Loucy (cell line): ENCODE results near the gene CDH8.

ENCODE experiments used
- H2AFZ ChIP-seq: fragments of 200-600 bp; sonication (generic); 2 replicates; pipeline ENCODE4 v1.6.0; 2016; ENCODE audit warnings: antibody characterized with exemption, mild to moderate bottlenecking, low read length, moderate library complexity
- H3F3A ChIP-seq: fragments of 200-600 bp; 2 replicates; pipeline ENCODE4 v1.6.0; 2016; ENCODE audit warnings: antibody characterized with exemption, low read depth, mild to moderate bottlenecking
- H3K27me3 ChIP-seq: fragments of 200-600 bp; sonication (generic); 2 replicates; pipeline ENCODE4 v1.6.1; 2014; ENCODE audit warnings: low read length, mild to moderate bottlenecking; ENCODE audit not compliant: insufficient read depth, poor library complexity, severe bottlenecking
- H3K36me3 ChIP-seq: fragments of 200-600 bp; sonication (generic); 2 replicates; pipeline ENCODE4 v1.6.1; 2016; ENCODE audit warnings: low read length; ENCODE audit not compliant: insufficient read depth
- H3K4me1 ChIP-seq: fragments of 200-600 bp; sonication (generic); 2 replicates; pipeline ENCODE4 v1.5.1; 2014; ENCODE audit warnings: low read length, mild to moderate bottlenecking; ENCODE audit not compliant: insufficient read depth, poor library complexity, severe bottlenecking
- H3K4me2 ChIP-seq: fragments of 200-600 bp; sonication (generic); 2 replicates; pipeline ENCODE4 v1.6.0; 2014; ENCODE audit warnings: antibody characterized with exemption, low read length, low read depth, mild to moderate bottlenecking; ENCODE audit not compliant: poor library complexity, severe bottlenecking
- H3K4me3 ChIP-seq: fragments of 200-600 bp; sonication (generic); 2 replicates; pipeline ENCODE4 v1.5.1; 2014; ENCODE audit warnings: low read length, mild to moderate bottlenecking, mixed read lengths; ENCODE audit not compliant: poor library complexity, severe bottlenecking
- H3K79me2 ChIP-seq: fragments of 200-600 bp; sonication (generic); 2 replicates; pipeline ENCODE4 v1.6.1; 2014; ENCODE audit warnings: low read length; ENCODE audit not compliant: insufficient read depth
- H3K9ac ChIP-seq: fragments of 200-600 bp; sonication (generic); 2 replicates; pipeline ENCODE4 v1.6.0; 2014; ENCODE audit warnings: mild to moderate bottlenecking, low read depth, low read length, moderate library complexity; ENCODE audit not compliant: poor library complexity, severe bottlenecking
- H3K9me2 ChIP-seq: fragments of 200-600 bp; sonication (generic); replicated peaks from 2 replicates; pipeline ENCODE4 v1.6.1; 2016; ENCODE audit warnings: low read depth, low read length, mixed read lengths
- H3K9me3 ChIP-seq: fragments of 200-600 bp; sonication (generic); 2 replicates; pipeline ENCODE4 v1.6.1; 2014; ENCODE audit warnings: mild to moderate bottlenecking, antibody characterized with exemption, low read length, low read depth; ENCODE audit not compliant: insufficient read depth
- H4K20me1 ChIP-seq: fragments of 200-600 bp; sonication (generic); 2 replicates; pipeline ENCODE4 v1.6.0; 2014; ENCODE audit warnings: antibody characterized with exemption, low read length, mild to moderate bottlenecking; ENCODE audit not compliant: insufficient read depth, poor library complexity, severe bottlenecking
- CTCF ChIP-seq: fragments of 200-600 bp; sonication (generic); conservative IDR thresholded peaks from 2 replicates; pipeline ENCODE4 v1.5.1; 2014; ENCODE audit warnings: mild to moderate bottlenecking, antibody characterized with exemption, low read length
- EZH2phosphoT487 ChIP-seq: fragments of 200-600 bp; IDR thresholded peaks from 2 replicates; pipeline ENCODE4 v1.6.1; 2018; ENCODE audit warnings: antibody characterized with exemption, mild to moderate bottlenecking, moderate library complexity, borderline replicate concordance

CDH8 gene

GRCh38 chr16:61671161-61671560 is 365.1 kb downstream of the CDH8 start:
- H3F3A ChIP-seq: no peaks in the 10 kb centered on the region

GRCh38 chr16:61665512-61665911 is 370.7 kb downstream of the CDH8 start:
- Histone ChIP-seq H3K79me2 (no peaks in the 10 kb centered on the region), H3K36me3 (no peaks in the 10 kb centered on the region), H4K20me1 (no peaks in the 10 kb centered on the region), H3K27me3 (no peaks in the 10 kb centered on the region), H3K4me1 (no peaks in the 10 kb centered on the region), H3K9me3 (no peaks in the 10 kb centered on the region), H3K4me2 (no peak overlapping the region), H3K9me2 (no peaks in the 10 kb centered on the region; the same call in 1 of the 2 replicates), H3K4me3 (no peak overlapping the region), H3F3A (no peaks in the 10 kb centered on the region), H3K9ac (no peak overlapping the region), H2AFZ (no peak overlapping the region)
- TF ChIP-seq EZH2phosphoT487 (no peak), CTCF (no peak)

More at GRCh38 chr16:61671161-61671560, 365.1 kb downstream of the CDH8 start:
- Histone ChIP-seq H2AFZ (no peak overlapping the region), H4K20me1 (no peaks in the 10 kb centered on the region), H3K4me1 (no peaks in the 10 kb centered on the region), H3K9ac (no peak overlapping the region), H3K27me3 (no peaks in the 10 kb centered on the region), H3K36me3 (no peaks in the 10 kb centered on the region), H3K4me2 (no peak overlapping the region), H3K9me3 (no peaks in the 10 kb centered on the region), H3K9me2 (no peaks in the 10 kb centered on the region; the same call in 1 of the 2 replicates), H3K79me2 (no peaks in the 10 kb centered on the region), H3K4me3 (no peak overlapping the region)
- TF ChIP-seq EZH2phosphoT487 (no peak), CTCF (no peak)

- Histone ChIP-seq H3K36me3 (no peaks in the 10 kb centered on the region), H3K79me2 (no peaks in the 10 kb centered on the region), H3K9me3 (no peaks in the 10 kb centered on the region), H3F3A (no peaks in the 10 kb centered on the region), H3K27me3 (no peaks in the 10 kb centered on the region), H2AFZ (no peak overlapping the region), H3K4me3 (no peak overlapping the region), H3K9me2 (no peaks in the 10 kb centered on the region), H4K20me1 (no peaks in the 10 kb centered on the region), H3K4me2 (no peak overlapping the region), H3K9ac (no peak overlapping the region), H3K4me1 (no peaks in the 10 kb centered on the region)
- TF ChIP-seq CTCF (no peak), EZH2phosphoT487 (no peak)
These were observed 376.3 kb downstream of the CDH8 start for GRCh38 chr16:61659936-61660335.
